Smooth muscle cell (in vitro differentiated cells): Measurements from ENCODE around the gene MGP. TPM values are rescaled to one million over a fixed set of nuclear protein-coding genes. Genes with fewer than 3 reads are reported as not detected.

Source experiments
- DNase-seq: peaks from one replicate; lab custom pipeline; 2025; ENCODE audit not compliant: unreplicated experiment; lab: John Stamatoyannopoulos, UW
- H2AFZ ChIP-seq: fragments of 200-600 bp; sonication (generic); 2 replicates; pipeline ENCODE4 v1.6.0; 2016; ENCODE audit warnings: antibody characterized with exemption, low read depth, mild to moderate bottlenecking
- H3F3A ChIP-seq: fragments of 200-600 bp; sonication (generic); 2 replicates; pipeline ENCODE4 v1.6.0; 2017; ENCODE audit warnings: antibody characterized with exemption, low read depth
- H3K27ac ChIP-seq: fragments of 200-600 bp; sonication (generic); 2 replicates; pipeline ENCODE4 v1.5.1; 2016; ENCODE audit warnings: low read depth, mild to moderate bottlenecking
- H3K27me3 ChIP-seq: fragments of 200-600 bp; sonication (generic); 2 replicates; pipeline ENCODE4 v1.6.1; 2016; ENCODE audit warnings: low read depth, mild to moderate bottlenecking
- H3K36me3 ChIP-seq: fragments of 200-600 bp; sonication (generic); 2 replicates; pipeline ENCODE4 v1.5.1; 2016; ENCODE audit warnings: low read depth
- H3K4me1 ChIP-seq: fragments of 200-600 bp; sonication (generic); 2 replicates; pipeline ENCODE4 v1.5.1; 2016; ENCODE audit warnings: low read depth
- H3K4me2 ChIP-seq: fragments of 200-600 bp; sonication (generic); 2 replicates; pipeline ENCODE4 v1.6.0; 2016; ENCODE audit warnings: mild to moderate bottlenecking
- H3K4me3 ChIP-seq: fragments of 200-600 bp; sonication (generic); 2 replicates; pipeline ENCODE4 v1.5.1; 2016; ENCODE audit warnings: mild to moderate bottlenecking
- H3K79me2 ChIP-seq: fragments of 200-600 bp; sonication (generic); 2 replicates; pipeline ENCODE4 v1.6.0; 2016; ENCODE audit warnings: low read depth, mild to moderate bottlenecking
- H3K9ac ChIP-seq: fragments of 200-600 bp; sonication (generic); 2 replicates; pipeline ENCODE4 v1.6.0; 2016; ENCODE audit warnings: low read depth
- H3K9me3 ChIP-seq: fragments of 200-600 bp; sonication (generic); replicated peaks from 2 replicates; pipeline ENCODE4 v1.5.1; 2016; ENCODE audit warnings: low read depth
- H4K20me1 ChIP-seq: fragments of 200-600 bp; sonication (generic); 2 replicates; pipeline ENCODE4 v1.6.0; 2016; ENCODE audit warnings: low read depth
- CTCF ChIP-seq: fragments of 200-600 bp; sonication (generic); IDR thresholded peaks from 2 replicates; pipeline ENCODE4 v1.5.1; 2017; ENCODE audit warnings: borderline replicate concordance, mild to moderate bottlenecking, antibody characterized with exemption; ENCODE audit not compliant: insufficient read depth, poor library complexity, severe bottlenecking
- WGBS: methylation state at CpG from one replicate; pipeline ENCODE4 v1.1.7; 2016; ENCODE audit warnings: low lambda C conversion rate; 5-methylcytosine and 5-hydroxymethylcytosine counted together
- polyA plus RNA-seq: library from polyadenylated mRNA; unstranded; fragments of >200 nt; fragmentation: Nextera tagmentation; extraction: Ambion mirVana; gene quantifications from 2 replicates; pipeline ENCODE4 v1.2.1, GENCODE V29; 2016
- total RNA-seq: library from RNA; depleted of rRNA; stranded (reverse); fragments of >200 nt; gene quantifications from 2 replicates; pipeline ENCODE4 v1.2.3, GENCODE V29; 2014

MGP gene
- total and polyA plus RNA-seq, 2 experiments from 2014 or later = 173 to 815 TPM

- Histone ChIP-seq H3K36me3 (no peaks in the 10 kb centered on the region), H3K4me1 (peaks cover 5% of the 10 kb centered on the region), H3K9ac (no peak overlapping the region), H3K4me2 (no peak overlapping the region), H3F3A (no peaks in the 10 kb centered on the region), H3K9me3 (no peaks in the 10 kb centered on the region), H3K79me2 (no peaks in the 10 kb centered on the region), H3K4me3 (no peak overlapping the region), H3K27me3 (no peaks in the 10 kb centered on the region), H4K20me1 (no peaks in the 10 kb centered on the region), H3K27ac (no peak overlapping the region), H2AFZ (peak overlapping the region; percentile 2)
- no peak for DNase-seq
- WGBS = 85% methylated on average over 5 of the region's 5 CpGs
- TF ChIP-seq CTCF = no peak
These were observed 19.8 kb upstream of the MGP start for GRCh38 chr12:14905269-14906004.

- H3K4me2 ChIP-seq = no peak overlapping the region
- no peaks in the 10 kb centered on the region for H3F3A ChIP-seq
These were observed 19.2 kb upstream of the MGP start for GRCh38 chr12:14904854-14905253.

GRCh38 chr12:14903386-14904098 is 17.9 kb upstream of the MGP start:
- 98% methylated on average over 5 of the region's 5 CpGs for WGBS
- Histone ChIP-seq H3K79me2 (no peaks in the 10 kb centered on the region), H3K27me3 (no peaks in the 10 kb centered on the region), H3K4me2 (no peak overlapping the region), H3K36me3 (no peaks in the 10 kb centered on the region), H3K9me3 (no peaks in the 10 kb centered on the region), H3F3A (peaks cover 8% of the 10 kb centered on the region), H4K20me1 (no peaks in the 10 kb centered on the region), H3K4me1 (peaks cover 5% of the 10 kb centered on the region), H3K4me3 (no peak overlapping the region), H2AFZ (no peak overlapping the region), H3K9ac (no peak overlapping the region), H3K27ac (peak overlapping the region; percentile 38)
- no peak for TF ChIP-seq CTCF
- DNase-seq = no peak

More at GRCh38 chr12:14904854-14905253, 19.2 kb upstream of the MGP start:
- H2AFZ ChIP-seq = no peak overlapping the region
- no peak for TF ChIP-seq CTCF
- H3K9me3 ChIP-seq = no peaks in the 10 kb centered on the region
- no peak overlapping the region for H3K27ac ChIP-seq
- no peak overlapping the region for H3K4me3 ChIP-seq
- no peak for DNase-seq
- WGBS = 95% methylated on average over 8 of the region's 8 CpGs
- H3K4me1 ChIP-seq = peaks cover 5% of the 10 kb centered on the region
- no peaks in the 10 kb centered on the region for H4K20me1 ChIP-seq
- no peaks in the 10 kb centered on the region for H3K27me3 ChIP-seq
- no peak overlapping the region for H3K9ac ChIP-seq
- H3K36me3 ChIP-seq = no peaks in the 10 kb centered on the region
- H3K79me2 ChIP-seq = no peaks in the 10 kb centered on the region

- H3K27ac ChIP-seq = peak overlapping the region; percentile 38
- 62% methylated on average over 2 of the region's 2 CpGs for WGBS
- no peaks in the 10 kb centered on the region for H3K79me2 ChIP-seq
- no peaks in the 10 kb centered on the region for H3K36me3 ChIP-seq
- peak overlapping the region; percentile 45 for H2AFZ ChIP-seq
- no peak overlapping the region for H3K9ac ChIP-seq
- TF ChIP-seq CTCF = no peak
- H3K4me3 ChIP-seq = no peak overlapping the region
- no peaks in the 10 kb centered on the region for H3K27me3 ChIP-seq
- no peak for DNase-seq
- no peaks in the 10 kb centered on the region for H3K9me3 ChIP-seq
- peaks cover 14% of the 10 kb centered on the region for H3F3A ChIP-seq
- H3K4me2 ChIP-seq = peak overlapping the region; percentile 33
- no peaks in the 10 kb centered on the region for H4K20me1 ChIP-seq
- H3K4me1 ChIP-seq = peaks cover 11% of the 10 kb centered on the region
These were observed 16.8 kb upstream of the MGP start for GRCh38 chr12:14902465-14902864.
